HEK293T (cell line): Measurements from ENCODE around the gene PTPRH.

ENCODE experiments used
- CTCF ChIA-PET: fragments of 350-600 bp; formaldehyde crosslinking; extraction: SDS; loops from one replicate; lab custom pipeline; 2021; ENCODE audit warnings: antibody characterized with exemption, inconsistent platforms; lab: Yijun Ruan, JAX
- POLR2A ChIA-PET: fragments of 350-600 bp; formaldehyde crosslinking; extraction: SDS; loops from one replicate; lab custom pipeline; 2020; ENCODE audit warnings: antibody characterized with exemption, inconsistent platforms; lab: Yijun Ruan, JAX
- DNase-seq: peaks from one replicate; pipeline ENCODE4 v3.0.0; 2012; ENCODE audit warnings: mixed read lengths; ENCODE audit errors: extremely low spot score
- ARNT ChIP-seq: fragments of 450-650 bp; IDR thresholded peaks from 2 replicates; pipeline ENCODE4 v1.6.1; 2017; ENCODE audit warnings: mild to moderate bottlenecking
- BHLHE40 ChIP-seq: fragments of 450-650 bp; IDR thresholded peaks from 2 replicates; pipeline ENCODE4 v1.6.1; 2016; ENCODE audit warnings: mild to moderate bottlenecking, moderate library complexity, borderline replicate concordance
- CTBP1 ChIP-seq: fragments of 450-650 bp; IDR thresholded peaks from 2 replicates; pipeline ENCODE4 v1.6.1; 2016; ENCODE audit warnings: borderline replicate concordance
- ELF4 ChIP-seq: fragments of 450-650 bp; IDR thresholded peaks from 2 replicates; pipeline ENCODE4 v1.6.1; 2017; ENCODE audit warnings: antibody characterized with exemption
- FOXA1 ChIP-seq: fragments of 450-650 bp; IDR thresholded peaks from 2 replicates; pipeline ENCODE4 v1.6.1; 2016; ENCODE audit warnings: mild to moderate bottlenecking
- FOXK2 ChIP-seq: fragments of 450-650 bp; IDR thresholded peaks from 2 replicates; pipeline ENCODE4 v1.6.1; 2016; ENCODE audit warnings: mild to moderate bottlenecking
- FOXM1 ChIP-seq: fragments of 450-650 bp; IDR thresholded peaks from 2 replicates; pipeline ENCODE4 v1.6.1; 2017; ENCODE audit warnings: mild to moderate bottlenecking, borderline replicate concordance
- HDGF ChIP-seq: fragments of 450-650 bp; IDR thresholded peaks from 2 replicates; pipeline ENCODE4 v1.6.1; 2017; ENCODE audit warnings: antibody characterized with exemption, borderline replicate concordance
- L3MBTL2 ChIP-seq: fragments of 450-650 bp; conservative IDR thresholded peaks from 2 replicates; pipeline ENCODE4 v1.6.1; 2016; ENCODE audit warnings: mild to moderate bottlenecking
- LEF1 ChIP-seq: fragments of 450-650 bp; IDR thresholded peaks from 2 replicates; pipeline ENCODE4 v1.6.1; 2017; ENCODE audit warnings: mild to moderate bottlenecking, borderline replicate concordance
- NFRKB ChIP-seq: fragments of 450-650 bp; IDR thresholded peaks from 2 replicates; pipeline ENCODE4 v1.6.1; 2016; ENCODE audit warnings: mild to moderate bottlenecking, moderate library complexity
- PKNOX1 ChIP-seq: fragments of 450-650 bp; IDR thresholded peaks from 2 replicates; pipeline ENCODE4 v1.6.1; 2016
- SP1 ChIP-seq: fragments of 450-650 bp; IDR thresholded peaks from 2 replicates; pipeline ENCODE4 v1.6.1; 2017
- SUZ12 ChIP-seq: fragments of 450-650 bp; IDR thresholded peaks from 2 replicates; pipeline ENCODE4 v1.6.1; 2016; ENCODE audit warnings: mild to moderate bottlenecking
- TARDBP ChIP-seq: fragments of 450-650 bp; IDR thresholded peaks from 2 replicates; pipeline ENCODE4 v1.6.1; 2016
- ZNF384 ChIP-seq: fragments of 450-650 bp; IDR thresholded peaks from 2 replicates; pipeline ENCODE4 v1.6.1; 2016

PTPRH gene

DNA sequence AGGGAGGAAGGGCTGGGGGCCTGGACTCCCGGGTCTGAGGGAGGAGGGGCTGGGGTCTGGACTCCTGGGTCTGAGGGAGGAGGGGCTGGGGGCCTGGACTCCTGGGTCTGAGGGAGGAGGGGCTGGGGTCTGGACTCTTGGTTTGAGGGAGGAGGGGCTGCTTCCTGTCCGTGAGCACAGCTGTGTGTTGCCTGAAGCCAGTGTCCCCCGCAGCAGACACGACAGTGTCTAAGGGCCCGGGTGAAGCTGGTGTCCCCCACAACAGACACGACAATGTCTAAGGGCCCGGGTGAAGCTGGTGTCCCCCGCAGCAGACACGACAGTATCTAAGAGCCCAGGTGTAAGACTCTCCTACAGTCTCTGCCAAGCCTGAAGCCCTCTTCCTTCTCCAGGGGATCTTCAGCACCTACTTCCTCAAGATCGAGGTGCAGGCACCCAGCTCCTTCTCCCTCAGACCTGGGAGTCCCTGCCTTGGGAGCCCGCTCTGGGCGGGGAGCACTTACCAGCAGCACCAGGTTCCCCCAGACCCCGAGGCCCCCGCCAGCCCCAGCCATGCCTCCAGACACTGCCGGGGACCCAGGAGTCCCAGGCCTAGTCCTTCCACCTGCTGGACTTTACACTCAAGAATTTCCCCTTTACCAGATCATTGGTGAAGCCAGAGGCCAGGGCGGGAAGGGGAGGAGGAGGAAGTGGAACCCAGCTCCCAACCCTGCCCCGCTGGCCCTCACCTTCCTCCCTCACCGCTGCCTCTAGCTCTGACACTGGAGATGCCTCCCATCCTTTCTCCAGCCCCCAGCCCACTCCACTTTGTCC is at the start of gene PTPRH:
Gene PTPRH (minus strand): TSS at position 622 of the 813 bp plus-strand sequence. CDS start 68 bp downstream, at position 554.
- DNase-seq: no peak
- CTCF ChIA-PET: interaction anchor here (1.2 kb wide), 1 partner anchor 11 kb away, joined by 3 read pairs; no protein-coding TSS in a partner anchor
- POLR2A ChIA-PET: interaction anchor here (0.9 to 1.2 kb wide), 2 partner anchors 34 to 50 kb away, joined by 3 to 4 read pairs; partner anchors contain the start of gene PPP6R1
- no peak for TF ChIP-seq TARDBP
- TF ChIP-seq L3MBTL2: no peak
- TF ChIP-seq ZNF384: no peak
- TF ChIP-seq NFRKB: no peak
- no peak for TF ChIP-seq PKNOX1
- no peak for TF ChIP-seq CTBP1
- TF ChIP-seq FOXM1: no peak
- no peak for TF ChIP-seq FOXA1
- TF ChIP-seq BHLHE40: no peak
- TF ChIP-seq HDGF: no peak
- no peak for TF ChIP-seq ELF4
- TF ChIP-seq ARNT: no peak
- TF ChIP-seq SP1: no peak
- no peak for TF ChIP-seq LEF1
- no peak for TF ChIP-seq FOXK2
- no peak for TF ChIP-seq SUZ12

- ChIA-PET CTCF (interaction anchor here (0.9 kb wide), 1 partner anchor 112 kb away, joined by 3 read pairs; no protein-coding TSS in a partner anchor), POLR2A (interaction anchor here (0.7 to 2.8 kb wide), 14 partner anchors 10 to 218 kb away, joined by 3 to 34 read pairs (median 8); partner anchors contain the start of genes BRSK1, DNAAF3, HSPBP1 and SYT5)
- TF ChIP-seq FOXA1 (no peak), BHLHE40 (no peak)
- DNase-seq: peak; percentile 32
These were observed 49.2 kb upstream of the PTPRH start for GRCh38 chr19:55258476-55258827.

DNA sequence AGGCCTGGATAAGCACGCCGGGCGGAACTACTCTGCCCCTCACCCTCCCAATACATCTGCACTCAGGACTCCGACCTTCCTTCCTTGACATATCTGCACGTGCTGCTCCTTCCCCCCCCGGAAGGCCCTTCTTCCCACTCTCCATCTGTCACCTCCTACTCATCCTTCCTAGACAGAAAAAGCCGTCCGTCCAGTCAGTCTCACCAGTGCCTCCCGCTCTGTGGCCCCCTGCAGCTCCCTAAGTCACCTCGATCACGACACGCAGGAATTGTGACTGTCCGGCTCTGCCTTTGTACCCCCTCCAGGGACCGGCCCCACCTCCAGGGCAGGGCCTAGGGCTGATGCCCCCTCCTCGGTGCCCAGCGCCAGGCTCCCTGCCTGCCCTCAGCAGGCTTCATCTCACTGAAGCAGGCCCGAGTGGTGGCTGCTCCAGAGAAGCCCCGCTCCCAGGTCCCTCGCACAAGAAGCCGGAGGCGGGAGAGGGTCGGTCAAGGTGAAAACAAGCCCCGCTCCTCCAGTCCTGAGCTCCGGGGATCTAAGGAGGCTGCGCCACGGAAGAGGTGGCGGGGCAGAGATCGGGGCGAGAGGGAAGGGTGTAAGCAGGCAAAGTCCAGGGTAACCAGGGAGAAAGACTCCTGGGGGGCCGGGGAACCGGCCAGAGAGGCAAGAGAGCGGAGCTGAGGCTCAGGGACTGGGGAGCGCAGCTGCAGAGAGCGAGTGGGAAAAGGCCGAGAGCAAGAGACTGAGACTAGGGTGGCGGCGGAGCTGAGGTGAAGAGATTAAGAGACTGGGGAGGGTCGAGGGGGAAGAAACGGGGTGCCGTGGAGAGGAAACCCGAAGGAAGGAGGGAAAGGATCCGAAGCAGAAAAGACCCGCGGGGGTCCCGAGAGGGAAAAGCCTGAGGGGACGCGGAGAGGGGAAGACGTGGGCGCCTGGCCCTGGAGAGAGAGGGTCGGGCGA is 48.4 kb upstream of the PTPRH start:
- ChIA-PET POLR2A (interaction anchor here (2.3 to 2.8 kb wide), 2 partner anchors 12 to 21 kb away, joined by 13 to 34 read pairs; partner anchors contain the start of gene HSPBP1), CTCF (no interaction called here)
- DNase-seq: peak; percentile 25
- TF ChIP-seq ELF4: no peak
- no peak for TF ChIP-seq FOXM1
- TF ChIP-seq L3MBTL2: 0 out of 2 replicates have a peak, but pooled peaks have one; percentile 16
- no peak for TF ChIP-seq ZNF384
- TF ChIP-seq FOXA1: no peak

DNA sequence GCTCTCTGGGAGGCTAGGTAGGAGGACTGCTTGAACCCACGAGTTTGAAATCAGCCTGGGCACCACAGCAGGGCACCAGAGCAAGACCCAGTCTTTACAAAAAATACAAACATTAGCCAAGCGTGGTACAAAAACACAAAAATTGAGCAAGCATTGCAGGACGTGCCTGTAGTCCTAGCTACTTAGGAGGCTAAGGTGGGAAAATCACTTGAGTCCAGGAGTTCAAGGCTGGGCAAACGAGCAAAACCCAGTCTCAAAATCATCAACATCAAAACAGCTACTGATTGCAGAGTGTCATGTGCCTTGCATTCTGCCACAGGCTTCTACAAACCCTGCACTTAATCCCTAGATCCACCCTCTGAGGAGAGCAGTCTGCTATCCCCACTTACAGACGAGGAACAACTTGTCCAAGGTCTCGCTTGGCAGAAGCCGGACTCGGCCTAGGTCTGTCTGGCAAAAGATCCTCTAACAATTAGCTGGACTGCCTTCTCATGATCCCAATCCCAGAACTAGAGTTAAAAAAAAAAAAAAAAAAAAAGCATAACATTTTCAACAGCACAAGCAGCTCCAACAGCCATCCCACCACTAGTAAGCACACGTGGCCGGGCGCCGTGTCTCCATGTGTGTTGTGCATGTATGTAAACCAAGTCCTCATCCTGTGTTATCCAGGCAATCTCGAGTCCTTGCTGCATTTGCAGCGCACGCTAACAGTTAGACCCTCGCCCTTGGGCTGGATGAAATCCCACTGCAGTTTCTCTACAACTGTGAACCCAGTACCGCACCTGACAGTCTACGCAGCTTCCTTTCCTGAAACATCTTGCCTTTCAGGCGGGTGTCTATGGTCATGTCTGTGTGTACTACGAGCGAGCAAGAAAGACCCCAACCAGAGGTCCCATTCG is 47.5 kb upstream of the PTPRH start:
- TF ChIP-seq SUZ12: no peak
- no peak for TF ChIP-seq LEF1
- TF ChIP-seq TARDBP: no peak
- no peak for TF ChIP-seq PKNOX1
- TF ChIP-seq FOXK2: no peak
- TF ChIP-seq SP1: no peak
- no peak for TF ChIP-seq CTBP1
- no peak for TF ChIP-seq NFRKB
- TF ChIP-seq FOXM1: no peak
- TF ChIP-seq L3MBTL2: no peak
- no peak for TF ChIP-seq ZNF384
- no peak for TF ChIP-seq ARNT
- TF ChIP-seq FOXA1: no peak
- no peak for TF ChIP-seq BHLHE40
- no peak for TF ChIP-seq ELF4
- POLR2A ChIA-PET: no interaction called here
- CTCF ChIA-PET: interaction anchor here (0.7 kb wide), 1 partner anchor 161 kb away, joined by 3 read pairs; no protein-coding TSS in a partner anchor
- DNase-seq: no peak

DNA sequence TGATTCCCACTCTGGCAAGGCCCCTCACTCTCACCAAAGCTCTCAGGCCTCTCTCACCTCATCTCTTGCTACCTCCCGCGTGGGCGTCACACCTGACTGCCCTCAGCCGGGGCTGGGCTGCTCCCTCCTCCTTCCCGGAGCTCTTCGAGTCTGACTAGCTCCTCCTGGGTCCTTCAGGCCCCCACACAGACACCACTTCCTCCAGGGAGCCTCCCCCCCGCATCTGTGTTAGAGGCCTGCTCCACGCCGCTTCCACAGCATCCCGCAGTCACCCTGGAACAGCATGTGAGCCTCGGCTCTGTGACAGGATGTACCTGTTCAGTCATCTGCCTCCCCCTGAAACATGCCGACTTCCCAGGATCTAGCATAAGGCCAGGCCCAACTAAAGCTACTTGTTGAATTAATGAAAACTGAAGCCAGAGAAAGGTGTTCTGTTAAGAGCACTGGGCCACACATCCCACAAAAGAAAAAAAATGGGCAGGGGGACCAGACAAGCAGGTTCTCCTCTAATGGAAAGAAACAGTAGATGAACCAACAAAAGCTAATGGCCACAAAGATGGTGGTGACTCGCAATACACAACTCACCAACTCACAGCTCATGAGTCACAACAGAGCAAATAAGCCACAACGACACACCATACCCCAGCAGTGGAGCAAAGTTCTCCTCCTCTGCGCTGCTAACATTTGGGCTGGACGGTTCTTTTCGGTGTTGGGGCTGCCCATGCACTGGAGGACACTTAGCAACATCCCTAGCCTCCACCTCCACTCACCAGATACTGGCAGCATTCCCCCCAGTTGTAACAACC is 46.5 kb upstream of the PTPRH start:
- DNase-seq: no peak
- POLR2A ChIA-PET: interaction anchor here (1.0 to 1.2 kb wide), 2 partner anchors 152 to 399 kb away, joined by 3 to 4 read pairs; partner anchors contain the start of genes U2AF2 and UBE2S
- CTCF ChIA-PET: interaction anchor here (0.7 to 1.4 kb wide), 2 partner anchors 115 to 162 kb away, joined by 3 read pairs; no protein-coding TSS in a partner anchor
- TF ChIP-seq ARNT (no peak), SUZ12 (no peak), FOXM1 (no peak)
